Measurements from ENCODE around the gene BCL2A1.

- TF ChIP-seq CTCF (IDR thresholded peaks at IDR 0.05 in 2 of 3, conservative IDR thresholded peaks at IDR 0.05 in 1 of 3; ENCODE audit: borderline replicate concordance in 1 of 3, insufficient read depth in 1 of 3, low read depth in 2 of 3, low read length in 2 of 3), result no peak
- TF ChIP-seq, protein P1, sequence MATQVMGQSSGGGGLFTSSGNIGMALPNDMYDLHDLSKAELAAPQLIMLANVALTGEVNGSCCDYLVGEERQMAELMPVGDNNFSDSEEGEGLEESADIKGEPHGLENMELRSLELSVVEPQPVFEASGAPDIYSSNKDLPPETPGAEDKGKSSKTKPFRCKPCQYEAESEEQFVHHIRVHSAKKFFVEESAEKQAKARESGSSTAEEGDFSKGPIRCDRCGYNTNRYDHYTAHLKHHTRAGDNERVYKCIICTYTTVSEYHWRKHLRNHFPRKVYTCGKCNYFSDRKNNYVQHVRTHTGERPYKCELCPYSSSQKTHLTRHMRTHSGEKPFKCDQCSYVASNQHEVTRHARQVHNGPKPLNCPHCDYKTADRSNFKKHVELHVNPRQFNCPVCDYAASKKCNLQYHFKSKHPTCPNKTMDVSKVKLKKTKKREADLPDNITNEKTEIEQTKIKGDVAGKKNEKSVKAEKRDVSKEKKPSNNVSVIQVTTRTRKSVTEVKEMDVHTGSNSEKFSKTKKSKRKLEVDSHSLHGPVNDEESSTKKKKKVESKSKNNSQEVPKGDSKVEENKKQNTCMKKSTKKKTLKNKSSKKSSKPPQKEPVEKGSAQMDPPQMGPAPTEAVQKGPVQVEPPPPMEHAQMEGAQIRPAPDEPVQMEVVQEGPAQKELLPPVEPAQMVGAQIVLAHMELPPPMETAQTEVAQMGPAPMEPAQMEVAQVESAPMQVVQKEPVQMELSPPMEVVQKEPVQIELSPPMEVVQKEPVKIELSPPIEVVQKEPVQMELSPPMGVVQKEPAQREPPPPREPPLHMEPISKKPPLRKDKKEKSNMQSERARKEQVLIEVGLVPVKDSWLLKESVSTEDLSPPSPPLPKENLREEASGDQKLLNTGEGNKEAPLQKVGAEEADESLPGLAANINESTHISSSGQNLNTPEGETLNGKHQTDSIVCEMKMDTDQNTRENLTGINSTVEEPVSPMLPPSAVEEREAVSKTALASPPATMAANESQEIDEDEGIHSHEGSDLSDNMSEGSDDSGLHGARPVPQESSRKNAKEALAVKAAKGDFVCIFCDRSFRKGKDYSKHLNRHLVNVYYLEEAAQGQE (IDR thresholded peaks at IDR 0.05; ENCODE audit: low read depth), result no peak
- no peak for TF ChIP-seq ZFX (IDR thresholded peaks at IDR 0.05)
These were observed 36.5 kb upstream of the BCL2A1 start for GRCh38 chr15:80007532-80007931.
